GM12878 (cell line): ENCODE measurements around the gene ARTN. TPM values are rescaled to one million over a fixed set of nuclear protein-coding genes. Genes with fewer than 3 reads are reported as not detected.

Experiments
- ATAC-seq: fragments of 200-7000 bp; cut with Tn5 transposase; 3 replicates; pipeline ENCODE4 v1.9.1; 2020; ENCODE audit warnings: mild to moderate bottlenecking, moderate library complexity
- BruUV-seq: library from RNA; stranded (reverse); fragments of 400-500 nt; replicated peaks from 2 replicates; lab custom pipeline; 2021; lab: Mats Ljungman, UMichigan
- CTCF ChIA-PET: fragments of 300-600 bp; sonication (Branson Sonifier 250); formaldehyde crosslinking; extraction: SDS; loops from one replicate; lab custom pipeline; 2021; ENCODE audit warnings: inconsistent platforms; lab: Yijun Ruan, JAX
- POLR2A ChIA-PET: fragments of 350-600 bp; formaldehyde crosslinking; extraction: SDS; loops from one replicate; lab custom pipeline; 2021; ENCODE audit warnings: inconsistent platforms; lab: Charles Lee
- RAD21 ChIA-PET: fragments of 300-600 bp; sonication (Branson Sonifier 250); formaldehyde crosslinking; loops from one replicate; lab custom pipeline; 2023; ENCODE audit warnings: antibody characterized with exemption; ENCODE audit not compliant: unreplicated experiment; lab: Charles Lee
- SMC1A ChIA-PET: fragments of 300-600 bp; sonication (Branson Sonifier 250); formaldehyde crosslinking; loops from one replicate; lab custom pipeline; 2023; ENCODE audit not compliant: unreplicated experiment, uncharacterized antibody; lab: Charles Lee
- DNase-seq: peaks from one replicate; pipeline ENCODE4 v3.0.0-alpha.2; 2011; ENCODE audit warnings: low read depth, low spot score
- FAIRE-seq: peaks from 3 replicates; lab custom pipeline; 2011; peaks lifted over from hg19 to GRCh38; lab: Jason Lieb, UNC
- H2AFZ ChIP-seq: 2 replicates; pipeline ENCODE4 v1.6.0; 2011; ENCODE audit warnings: low read depth, low read length, control low read depth; ENCODE audit not compliant: control insufficient read depth
- H3K27ac ChIP-seq: 2 replicates; pipeline ENCODE4 v1.5.1; 2011; ENCODE audit warnings: control low read depth; ENCODE audit not compliant: control insufficient read depth, insufficient read depth
- H3K27me3 ChIP-seq, 2 experiments: replicated peaks in 1 of 2; 2 replicates each; pipeline versions ENCODE4 v1.6.0 to v1.6.1; 2011; ENCODE audit warnings: low read length in 1 of 2; ENCODE audit not compliant: control insufficient read depth in 2 of 2, insufficient read depth in 2 of 2
- H3K36me3 ChIP-seq, 2 experiments: 2 replicates each; pipeline ENCODE4 v1.5.1; 2011; ENCODE audit warnings: low read length in 1 of 2; ENCODE audit not compliant: control insufficient read depth in 2 of 2, insufficient read depth in 2 of 2
- H3K4me1 ChIP-seq: 2 replicates; pipeline ENCODE4 v1.6.1; 2011; ENCODE audit warnings: mild to moderate bottlenecking, low read length, moderate library complexity, mixed read lengths; ENCODE audit not compliant: control insufficient read depth, insufficient read depth
- H3K4me2 ChIP-seq: 2 replicates; pipeline ENCODE4 v1.6.0; 2011; ENCODE audit warnings: control low read depth; ENCODE audit not compliant: control insufficient read depth, insufficient read depth
- H3K4me3 ChIP-seq: fragments of 200-600 bp; sonication (generic); 2 replicates; pipeline ENCODE4 v1.5.1; 2016
- H3K79me2 ChIP-seq: 2 replicates; pipeline ENCODE4 v1.6.0; 2011; ENCODE audit warnings: low read length; ENCODE audit not compliant: control insufficient read depth, insufficient read depth
- H3K9ac ChIP-seq: 2 replicates; pipeline ENCODE4 v1.8.0; 2011; ENCODE audit warnings: low read length, control low read depth, mixed read lengths; ENCODE audit not compliant: control insufficient read depth, insufficient read depth
- H3K9me3 ChIP-seq: replicated peaks from 3 replicates; pipeline ENCODE4 v1.5.1; 2011; ENCODE audit warnings: mild to moderate bottlenecking, low read length; ENCODE audit not compliant: control insufficient read depth, insufficient read depth
- H4K20me1 ChIP-seq: 2 replicates; pipeline ENCODE4 v1.6.0; 2011; ENCODE audit not compliant: control insufficient read depth, insufficient read depth
- CBX3 ChIP-seq: fragments of 200-600 bp; sonication (generic); IDR thresholded peaks from 2 replicates; pipeline ENCODE4 v1.6.1; 2016; ENCODE audit warnings: low read depth, borderline replicate concordance
- DPF2 ChIP-seq: fragments of 450-650 bp; IDR thresholded peaks from 2 replicates; pipeline ENCODE4 v1.6.1; 2017; ENCODE audit warnings: mild to moderate bottlenecking
- ESRRA ChIP-seq: IDR thresholded peaks from 2 replicates; pipeline ENCODE4 v1.6.1; 2012; ENCODE audit warnings: mild to moderate bottlenecking, low read length, improper control_type of control experiment
- NBN ChIP-seq: fragments of 450-650 bp; IDR thresholded peaks from 2 replicates; pipeline ENCODE4 v1.6.1; 2016
- NFYB ChIP-seq: IDR thresholded peaks from 2 replicates; pipeline ENCODE4 v1.6.1; 2011; ENCODE audit warnings: low read depth, mild to moderate bottlenecking, low read length, improper control_type of control experiment, moderate library complexity; ENCODE audit not compliant: insufficient read depth
- SMAD1 ChIP-seq: fragments of 450-650 bp; IDR thresholded peaks from 2 replicates; pipeline ENCODE4 v1.6.1; 2018; ENCODE audit warnings: mild to moderate bottlenecking, low read depth; ENCODE audit not compliant: partially characterized antibody
- SRF ChIP-seq, 2 experiments: IDR thresholded peaks; 2 replicates each; pipeline ENCODE4 v1.6.1; 2011; ENCODE audit warnings: low read depth in 2 of 2, low read length in 2 of 2, mild to moderate bottlenecking in 1 of 2, moderate library complexity in 1 of 2
- STAT3 ChIP-seq: IDR thresholded peaks from 2 replicates; pipeline ENCODE4 v1.6.1; 2011; ENCODE audit warnings: low read depth, low read length, improper control_type of control experiment
- TAF1 ChIP-seq: IDR thresholded peaks from 2 replicates; pipeline ENCODE4 v1.6.1; 2011; ENCODE audit warnings: mild to moderate bottlenecking, low read depth, low read length, borderline replicate concordance
- ZNF207 ChIP-seq: fragments of 450-650 bp; IDR thresholded peaks from 2 replicates; pipeline ENCODE4 v1.6.1; 2014; ENCODE audit warnings: antibody characterized with exemption, mild to moderate bottlenecking, borderline replicate concordance
- WGBS: methylation state at CpG from one replicate; pipeline ENCODE4 v1.1.6; 2016; ENCODE audit warnings: low lambda C conversion rate; ENCODE audit not compliant: insufficient replicate concordance, insufficient coverage; ENCODE audit errors: missing lambda C conversion rate; 5-methylcytosine and 5-hydroxymethylcytosine counted together
- in situ Hi-C: fragments of 300-500 bp; cut with MboI; formaldehyde crosslinking; loops from 9 replicates; pipeline ENCODE4 v1.14.3; 2018; ENCODE audit warnings: mixed read lengths
- intact Hi-C: fragments of 100-400 bp; cut with micrococcal nuclease; formaldehyde crosslinking; loops from one replicate; pipeline ENCODE4 v1.14.2; 2022; ENCODE audit not compliant: unreplicated experiment
- polyA plus RNA-seq, 11 experiments: library from polyadenylated mRNA; depleted of rRNA in 4 of 11; unstranded in 6 of 11; stranded (reverse) in 5 of 11; fragments of >200 nt; fragmentation: Nextera tagmentation in 4 of 11; fragmentation: Illumina TruSeq in 1 of 11; extraction: Ambion mirVana in 4 of 11; extraction: Trizol in 1 of 11; gene quantifications; 1 replicate in 1 of 11; 2 replicates in 10 of 11; pipeline versions ENCODE4 v1.2.1 to v1.2.3, GENCODE V29; 2011 to 2016; ENCODE audit warnings: inconsistent platforms in 2 of 11, missing spikeins in 2 of 11, low read depth in 1 of 11
- total RNA-seq, 4 experiments: library from RNA; depleted of rRNA in 3 of 4; stranded (reverse); fragments of >200 nt in 3 of 4; fragmentation: Illumina TruSeq in 1 of 4; extraction: Trizol in 1 of 4; gene quantifications; 2 replicates each; pipeline versions ENCODE4 v1.2.1 to v1.2.3, GENCODE V29; 2013 to 2021
- TF ChIP-seq, protein P1 (sequence below): fragments of 450-650 bp; conservative IDR thresholded peaks from 2 replicates; pipeline ENCODE4 v1.6.1; 2017; ENCODE audit warnings: mild to moderate bottlenecking, moderate library complexity
- TF ChIP-seq, protein P2 (sequence below): IDR thresholded peaks from 2 replicates; pipeline ENCODE4 v1.6.1; 2011; ENCODE audit warnings: low read depth, low read length, improper control_type of control experiment, borderline replicate concordance
- TF ChIP-seq, protein P3 (sequence below): fragments of 450-650 bp; IDR thresholded peaks from 2 replicates; pipeline ENCODE4 v1.6.1; 2017; ENCODE audit warnings: mild to moderate bottlenecking, moderate library complexity
- TF ChIP-seq, protein P4 (sequence below): IDR thresholded peaks from 2 replicates; pipeline ENCODE4 v1.6.1; 2011; ENCODE audit warnings: borderline replicate concordance, low read depth, mild to moderate bottlenecking, moderate library complexity, low read length; ENCODE audit not compliant: insufficient read depth, poor library complexity, severe bottlenecking

ARTN gene
- total and polyA plus RNA-seq, 10 of the 15 experiments (the other 5 are each of a cell fraction or from before 2014, with no cell fraction given), result 0.06 to 2.1 (median 0.34) TPM; not detected in 1

DNA sequence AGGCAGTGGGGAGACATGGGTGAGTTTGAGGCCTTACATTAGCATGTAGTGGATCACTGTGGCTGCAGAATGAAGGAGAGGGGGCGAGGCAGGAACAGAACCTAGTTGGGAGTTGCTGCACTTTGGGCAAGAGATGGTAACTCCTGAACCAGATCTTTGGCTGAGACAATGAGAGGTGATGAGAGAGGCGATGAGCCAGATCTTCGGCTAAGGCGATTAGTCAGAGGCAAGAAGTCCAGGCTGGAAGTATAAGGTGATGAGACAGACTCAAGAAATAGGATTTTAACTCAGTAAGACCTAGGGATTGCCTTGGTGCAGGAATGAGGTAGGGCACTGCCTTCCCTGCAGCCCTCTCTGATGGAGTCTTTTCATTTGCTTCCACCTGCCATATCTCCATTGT lies 9.1 kb upstream of the ARTN start:
- H3K4me3 ChIP-seq, result no peak overlapping the region
- H3K79me2 ChIP-seq, result no peaks in the 10 kb centered on the region
- H3K27me3 ChIP-seq, result no peaks in the 10 kb centered on the region
- ChIA-PET SMC1A (interaction anchor here (1.1 to 1.2 kb wide), 3 partner anchors 159 to 165 kb away, joined by 4 to 9 read pairs (median 4); no protein-coding TSS in a partner anchor), CTCF (interaction anchor here (1.3 to 19.3 kb wide), 4 partner anchors 9 to 395 kb away, joined by 3 to 1117 read pairs (median 21); partner anchors contain the start of gene ARTN)
- no TSS peak for BruUV-seq
- TF ChIP-seq, protein P1, sequence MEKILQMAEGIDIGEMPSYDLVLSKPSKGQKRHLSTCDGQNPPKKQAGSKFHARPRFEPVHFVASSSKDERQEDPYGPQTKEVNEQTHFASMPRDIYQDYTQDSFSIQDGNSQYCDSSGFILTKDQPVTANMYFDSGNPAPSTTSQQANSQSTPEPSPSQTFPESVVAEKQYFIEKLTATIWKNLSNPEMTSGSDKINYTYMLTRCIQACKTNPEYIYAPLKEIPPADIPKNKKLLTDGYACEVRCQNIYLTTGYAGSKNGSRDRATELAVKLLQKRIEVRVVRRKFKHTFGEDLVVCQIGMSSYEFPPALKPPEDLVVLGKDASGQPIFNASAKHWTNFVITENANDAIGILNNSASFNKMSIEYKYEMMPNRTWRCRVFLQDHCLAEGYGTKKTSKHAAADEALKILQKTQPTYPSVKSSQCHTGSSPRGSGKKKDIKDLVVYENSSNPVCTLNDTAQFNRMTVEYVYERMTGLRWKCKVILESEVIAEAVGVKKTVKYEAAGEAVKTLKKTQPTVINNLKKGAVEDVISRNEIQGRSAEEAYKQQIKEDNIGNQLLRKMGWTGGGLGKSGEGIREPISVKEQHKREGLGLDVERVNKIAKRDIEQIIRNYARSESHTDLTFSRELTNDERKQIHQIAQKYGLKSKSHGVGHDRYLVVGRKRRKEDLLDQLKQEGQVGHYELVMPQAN, result no peak
- TF ChIP-seq ZNF207 (no peak), CBX3 (no peak), NBN (no peak), NFYB (no peak), TAF1 (no peak), SRF (IDR thresholded peaks at IDR 0.05; ENCODE audit: low read depth in 2 of 2, low read length in 2 of 2) (no peak), ESRRA (no peak), DPF2 (no peak), SMAD1 (no peak), STAT3 (no peak)
- TF ChIP-seq, protein P2, sequence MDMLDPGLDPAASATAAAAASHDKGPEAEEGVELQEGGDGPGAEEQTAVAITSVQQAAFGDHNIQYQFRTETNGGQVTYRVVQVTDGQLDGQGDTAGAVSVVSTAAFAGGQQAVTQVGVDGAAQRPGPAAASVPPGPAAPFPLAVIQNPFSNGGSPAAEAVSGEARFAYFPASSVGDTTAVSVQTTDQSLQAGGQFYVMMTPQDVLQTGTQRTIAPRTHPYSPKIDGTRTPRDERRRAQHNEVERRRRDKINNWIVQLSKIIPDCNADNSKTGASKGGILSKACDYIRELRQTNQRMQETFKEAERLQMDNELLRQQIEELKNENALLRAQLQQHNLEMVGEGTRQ, result no peak
- TF ChIP-seq, protein P3, sequence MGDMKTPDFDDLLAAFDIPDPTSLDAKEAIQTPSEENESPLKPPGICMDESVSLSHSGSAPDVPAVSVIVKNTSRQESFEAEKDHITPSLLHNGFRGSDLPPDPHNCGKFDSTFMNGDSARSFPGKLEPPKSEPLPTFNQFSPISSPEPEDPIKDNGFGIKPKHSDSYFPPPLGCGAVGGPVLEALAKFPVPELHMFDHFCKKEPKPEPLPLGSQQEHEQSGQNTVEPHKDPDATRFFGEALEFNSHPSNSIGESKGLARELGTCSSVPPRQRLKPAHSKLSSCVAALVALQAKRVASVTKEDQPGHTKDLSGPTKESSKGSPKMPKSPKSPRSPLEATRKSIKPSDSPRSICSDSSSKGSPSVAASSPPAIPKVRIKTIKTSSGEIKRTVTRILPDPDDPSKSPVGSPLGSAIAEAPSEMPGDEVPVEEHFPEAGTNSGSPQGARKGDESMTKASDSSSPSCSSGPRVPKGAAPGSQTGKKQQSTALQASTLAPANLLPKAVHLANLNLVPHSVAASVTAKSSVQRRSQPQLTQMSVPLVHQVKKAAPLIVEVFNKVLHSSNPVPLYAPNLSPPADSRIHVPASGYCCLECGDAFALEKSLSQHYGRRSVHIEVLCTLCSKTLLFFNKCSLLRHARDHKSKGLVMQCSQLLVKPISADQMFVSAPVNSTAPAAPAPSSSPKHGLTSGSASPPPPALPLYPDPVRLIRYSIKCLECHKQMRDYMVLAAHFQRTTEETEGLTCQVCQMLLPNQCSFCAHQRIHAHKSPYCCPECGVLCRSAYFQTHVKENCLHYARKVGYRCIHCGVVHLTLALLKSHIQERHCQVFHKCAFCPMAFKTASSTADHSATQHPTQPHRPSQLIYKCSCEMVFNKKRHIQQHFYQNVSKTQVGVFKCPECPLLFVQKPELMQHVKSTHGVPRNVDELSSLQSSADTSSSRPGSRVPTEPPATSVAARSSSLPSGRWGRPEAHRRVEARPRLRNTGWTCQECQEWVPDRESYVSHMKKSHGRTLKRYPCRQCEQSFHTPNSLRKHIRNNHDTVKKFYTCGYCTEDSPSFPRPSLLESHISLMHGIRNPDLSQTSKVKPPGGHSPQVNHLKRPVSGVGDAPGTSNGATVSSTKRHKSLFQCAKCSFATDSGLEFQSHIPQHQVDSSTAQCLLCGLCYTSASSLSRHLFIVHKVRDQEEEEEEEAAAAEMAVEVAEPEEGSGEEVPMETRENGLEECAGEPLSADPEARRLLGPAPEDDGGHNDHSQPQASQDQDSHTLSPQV, result no peak
- TF ChIP-seq, protein P4, sequence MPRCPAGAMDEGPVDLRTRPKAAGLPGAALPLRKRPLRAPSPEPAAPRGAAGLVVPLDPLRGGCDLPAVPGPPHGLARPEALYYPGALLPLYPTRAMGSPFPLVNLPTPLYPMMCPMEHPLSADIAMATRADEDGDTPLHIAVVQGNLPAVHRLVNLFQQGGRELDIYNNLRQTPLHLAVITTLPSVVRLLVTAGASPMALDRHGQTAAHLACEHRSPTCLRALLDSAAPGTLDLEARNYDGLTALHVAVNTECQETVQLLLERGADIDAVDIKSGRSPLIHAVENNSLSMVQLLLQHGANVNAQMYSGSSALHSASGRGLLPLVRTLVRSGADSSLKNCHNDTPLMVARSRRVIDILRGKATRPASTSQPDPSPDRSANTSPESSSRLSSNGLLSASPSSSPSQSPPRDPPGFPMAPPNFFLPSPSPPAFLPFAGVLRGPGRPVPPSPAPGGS, result no peak
- TF ChIP-seq, all 136 proteins: peak for 0
- no peak for DNase-seq
- ChIA-PET POLR2A (no interaction called here), RAD21 (interaction anchor here (1.5 kb wide), 1 partner anchor 10 kb away, joined by 5 read pairs; the partner anchor contains the start of gene ARTN)
- H3K27ac ChIP-seq, result no peak overlapping the region
- 58% methylated on average over 4 of the region's 4 CpGs for WGBS
- H2AFZ ChIP-seq, result no peak overlapping the region
- ATAC-seq, result no peak
- no peaks in the 10 kb centered on the region for H4K20me1 ChIP-seq
- in situ Hi-C loops, result no loop called here
- no peak for FAIRE-seq
- no peaks in the 10 kb centered on the region for H3K4me1 ChIP-seq
- H3K4me2 ChIP-seq, result no peak overlapping the region
- intact Hi-C loops, result no loop called here
- H3K36me3 ChIP-seq, result no peaks in the 10 kb centered on the region
- H3K9me3 ChIP-seq, result no peaks in the 10 kb centered on the region
- H3K9ac ChIP-seq, result no peak overlapping the region
